Measurements from ENCODE around the gene TRIO.
A peak's percentile ranks its signal among the peaks of the same experiment; 100 is the strongest.

Gene TRIO

DNA sequence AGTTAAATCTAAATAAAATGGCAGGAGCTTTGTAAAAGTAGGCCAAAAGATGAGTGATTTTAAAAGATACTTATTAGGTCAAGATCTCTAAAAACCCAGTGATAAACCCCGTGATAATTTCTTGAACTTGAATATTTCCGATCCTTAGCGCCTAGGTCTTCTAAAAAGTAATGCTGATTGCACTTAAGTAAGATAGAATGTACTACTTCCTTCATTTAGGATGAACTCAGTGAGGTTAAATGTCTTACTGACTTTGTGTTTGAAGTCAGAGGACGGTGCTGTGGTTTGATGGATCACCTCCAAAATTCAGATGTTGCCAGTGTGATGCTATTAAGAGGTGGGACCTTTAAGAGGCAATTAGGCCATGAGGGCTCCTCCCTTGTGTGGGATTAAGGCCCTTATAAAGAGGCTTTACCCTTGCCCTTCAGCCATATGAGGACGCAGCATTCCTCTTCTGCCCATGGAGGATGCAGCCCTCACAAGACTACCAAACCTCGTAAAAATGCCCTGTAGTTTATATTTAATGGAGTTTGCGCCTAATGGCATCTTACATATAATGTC lies 130.1 kb downstream of the TRIO start:
- no peak for DNase-seq

DNA sequence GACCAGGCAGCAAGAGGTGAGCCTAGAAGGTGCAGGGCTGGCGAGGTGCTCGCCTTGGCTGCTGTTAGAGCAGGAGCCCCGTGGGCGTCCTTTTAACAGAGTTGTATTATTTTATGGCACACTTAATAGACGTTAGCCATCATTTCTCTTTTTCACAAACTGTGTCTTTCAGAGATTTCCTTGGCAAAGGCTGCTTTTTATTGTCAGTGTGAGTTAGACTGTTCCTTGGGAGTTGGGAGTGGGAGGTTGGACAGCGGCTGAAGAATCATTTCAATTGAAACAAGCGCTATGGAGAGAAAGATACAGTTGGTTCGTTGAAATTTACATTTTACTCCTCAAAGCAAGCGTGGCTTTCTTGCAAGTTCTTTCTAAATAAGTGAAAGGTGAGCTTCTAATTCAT lies 133.2 kb downstream of the TRIO start:
- DNase-seq, result no peak

DNA sequence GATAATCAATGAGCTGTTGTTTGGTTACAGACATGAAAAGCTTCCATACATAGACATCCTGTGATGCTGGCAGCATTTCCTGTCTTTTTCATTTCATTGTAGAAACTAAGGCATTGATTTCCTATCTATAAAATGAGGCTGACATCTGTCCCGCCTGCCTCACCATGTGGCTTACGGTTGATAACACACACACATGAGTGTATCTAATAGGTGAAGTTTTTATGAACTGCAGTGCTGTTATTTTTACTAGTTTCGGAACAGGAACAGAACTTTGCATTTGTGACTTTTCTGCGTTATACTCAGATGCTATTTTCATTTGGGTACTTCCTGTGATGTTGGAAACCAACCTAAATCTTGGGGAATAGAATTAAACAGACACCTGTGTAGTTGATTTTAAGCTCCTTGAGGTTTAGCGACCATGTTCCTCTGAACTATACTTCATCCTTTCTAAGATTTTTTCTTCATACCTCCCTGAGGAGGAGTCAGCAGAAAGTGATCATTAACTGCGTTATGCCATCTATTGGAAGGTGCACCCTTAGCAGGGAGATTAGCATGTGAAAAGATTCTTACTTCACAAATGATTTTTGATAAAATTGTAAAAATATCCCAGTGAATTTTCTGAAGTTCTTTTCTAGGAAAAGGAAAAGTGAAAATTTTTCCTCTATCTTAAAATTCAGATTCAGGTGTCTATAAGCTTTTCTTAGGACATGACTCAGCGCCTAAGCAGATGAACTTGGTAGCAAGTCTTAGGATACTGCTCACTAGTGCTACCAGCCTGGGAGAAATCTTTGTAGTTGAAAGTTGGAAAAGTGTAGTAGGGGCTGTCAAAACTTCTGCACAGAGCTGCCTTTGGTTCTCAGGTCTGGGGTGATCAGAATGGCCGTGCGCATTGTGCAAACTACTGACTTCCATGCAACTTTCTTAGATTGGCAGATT lies 134.5 kb downstream of the TRIO start:
- DNase-seq, result no peak

DNA sequence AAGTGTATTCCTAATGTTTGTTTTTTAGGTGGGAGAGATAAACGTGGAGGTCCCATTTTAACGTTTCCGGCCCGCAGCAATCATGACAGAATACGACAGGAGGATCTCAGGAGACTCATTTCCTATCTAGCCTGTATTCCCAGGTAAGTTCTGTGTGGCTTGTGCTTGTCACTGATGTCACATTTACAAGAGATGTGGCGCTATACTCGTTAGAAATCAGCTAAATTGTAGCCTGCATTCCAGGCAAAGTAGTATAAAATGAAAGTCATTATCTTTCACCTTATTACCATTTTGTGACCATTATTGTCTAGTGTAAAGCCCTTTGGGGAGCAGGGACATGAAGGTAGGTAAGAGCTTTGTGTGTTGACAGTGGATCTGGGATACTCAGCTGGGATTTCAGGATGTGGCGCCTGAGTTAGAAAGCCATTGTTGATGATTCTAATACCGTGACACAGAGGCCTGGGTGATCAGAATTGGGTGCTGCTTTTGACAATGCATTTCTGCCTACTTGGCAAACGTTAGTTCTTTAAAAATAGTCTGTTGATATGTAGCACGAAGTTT lies 137.2 kb downstream of the TRIO start:
- DNase-seq, result no peak

DNA sequence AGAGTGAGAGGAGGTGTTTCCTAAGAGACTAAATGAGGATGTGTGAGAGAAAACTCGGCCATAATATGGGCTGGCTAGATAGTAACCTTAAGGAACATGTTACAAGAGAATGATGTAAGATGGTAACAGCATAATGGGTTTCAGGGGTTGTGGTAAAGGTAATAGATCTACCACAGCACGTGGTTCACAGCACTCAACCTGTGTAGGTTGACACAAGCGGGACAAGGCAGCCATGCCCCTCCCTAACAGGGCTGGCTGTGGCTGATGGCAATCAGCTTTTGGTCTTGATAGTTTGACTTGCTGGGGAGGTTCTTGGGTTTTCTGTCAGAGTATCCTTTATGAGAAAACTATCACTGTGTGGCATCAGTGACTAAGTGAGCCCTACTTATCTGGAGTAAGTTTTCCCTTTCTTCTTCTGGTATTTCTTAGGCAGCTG lies 138.6 kb downstream of the TRIO start:
- DNase-seq, result no peak

DNA sequence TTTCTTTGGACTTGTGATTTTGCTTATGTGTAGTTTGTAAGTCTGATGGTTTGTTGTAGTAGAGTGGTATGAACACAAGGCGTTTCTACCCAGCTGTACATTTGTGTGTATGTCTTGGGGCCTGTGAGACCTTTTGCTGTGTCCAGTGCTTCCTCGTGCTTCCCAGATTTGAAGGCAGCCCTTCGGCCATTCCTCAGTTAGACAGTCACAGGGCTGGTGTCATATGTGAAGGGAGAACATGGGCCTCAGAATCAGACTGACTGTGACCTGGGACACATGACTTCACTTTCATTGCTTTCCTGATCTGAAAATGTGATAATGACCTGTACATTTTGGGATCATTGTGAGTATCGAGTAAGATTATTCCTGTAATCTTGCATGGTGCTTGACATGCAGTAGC lies 140.0 kb downstream of the TRIO start:
- no peak for DNase-seq

DNA sequence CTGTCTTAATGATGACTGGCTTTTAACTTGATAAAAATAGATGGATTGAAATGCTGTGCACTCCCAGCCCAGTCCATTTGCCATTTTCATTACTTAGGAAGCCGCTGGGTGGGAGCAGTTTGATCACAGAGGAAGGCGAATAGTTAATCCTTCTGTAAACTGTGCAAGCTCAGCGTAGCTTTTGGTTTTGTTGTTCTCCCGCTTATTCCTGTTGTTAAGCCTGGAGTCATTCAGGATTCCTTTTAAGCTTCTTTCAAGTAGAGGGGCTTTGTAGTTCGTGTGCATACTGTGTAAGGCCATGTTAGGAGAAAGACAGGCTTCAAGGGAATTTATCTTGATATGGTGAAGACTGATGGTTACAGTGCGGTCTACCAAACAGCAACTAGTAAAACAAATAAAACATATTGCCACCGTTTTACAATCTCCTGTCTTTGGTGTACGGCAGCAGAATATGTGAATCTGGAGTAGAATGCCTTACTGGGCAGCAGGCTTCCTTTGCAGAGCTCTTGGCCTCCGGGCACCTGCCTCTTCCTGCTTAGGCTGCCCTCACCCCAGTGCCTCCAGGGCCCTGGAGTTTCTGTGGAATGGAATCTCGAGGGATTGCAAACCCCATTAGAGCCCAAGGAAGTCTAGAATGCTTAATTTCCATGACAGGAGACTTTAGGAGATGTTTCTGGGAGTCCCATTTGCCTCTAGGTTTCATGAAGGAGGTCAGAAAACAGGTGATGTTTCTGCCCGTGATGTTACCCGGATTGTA lies 141.4 kb downstream of the TRIO start:
- no peak for DNase-seq

DNA sequence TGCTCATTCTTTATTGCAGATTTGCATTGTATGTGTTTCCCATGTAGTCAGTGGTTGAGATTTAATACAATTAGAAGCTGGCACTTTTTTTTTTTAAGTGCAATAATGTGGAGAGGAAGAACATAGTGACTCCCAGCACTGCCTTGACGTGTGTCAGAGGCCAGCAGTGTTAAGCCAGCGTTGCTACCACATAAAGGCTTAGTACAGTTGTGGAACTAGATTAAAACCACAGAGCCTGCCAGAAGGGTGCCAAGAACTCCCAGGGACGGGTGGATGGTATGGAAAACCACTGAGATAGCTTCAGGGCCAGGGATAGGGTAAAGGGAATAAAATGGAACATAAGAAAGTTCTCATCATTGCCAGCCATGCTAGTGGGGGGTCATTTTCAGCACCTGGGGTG lies 142.9 kb downstream of the TRIO start:
- no peak for DNase-seq

DNA sequence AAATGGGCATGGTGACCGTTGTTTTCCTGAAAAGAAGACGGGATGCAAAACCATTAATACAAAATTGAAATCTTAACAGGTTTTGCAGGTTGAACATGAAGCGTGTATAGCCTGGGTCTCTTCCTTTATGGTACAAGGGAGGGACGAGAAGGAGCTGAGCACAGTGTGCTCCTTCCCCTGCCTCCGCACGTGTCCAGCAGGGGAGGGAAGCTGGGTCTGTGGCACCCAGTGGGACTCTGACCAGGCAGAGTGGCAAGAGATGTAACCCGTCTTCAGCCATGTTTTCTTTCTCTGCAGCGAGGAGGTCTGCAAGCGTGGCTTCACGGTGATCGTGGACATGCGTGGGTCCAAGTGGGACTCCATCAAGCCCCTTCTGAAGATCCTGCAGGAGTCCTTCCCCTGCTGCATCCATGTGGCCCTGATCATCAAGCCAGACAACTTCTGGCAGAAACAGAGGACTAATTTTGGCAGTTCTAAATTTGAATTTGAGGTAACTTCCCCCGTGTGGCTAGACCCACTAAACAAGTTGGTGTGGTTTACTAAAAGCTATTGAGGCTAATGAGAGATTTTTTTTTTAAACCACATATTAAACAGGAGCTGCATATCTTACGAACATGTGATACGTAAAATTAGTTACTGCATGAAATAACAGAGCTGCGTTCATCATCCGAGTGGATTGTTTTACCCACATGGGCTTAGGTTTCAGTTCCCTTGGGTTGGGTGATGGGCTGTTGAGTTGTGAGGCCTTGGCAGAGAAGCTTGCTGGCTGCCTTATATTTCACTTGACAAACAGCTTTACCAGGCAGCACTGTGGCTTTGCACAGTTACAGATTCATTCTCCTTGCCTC lies 143.7 kb downstream of the TRIO start:
- DNase-seq, result peak; percentile 85

DNA sequence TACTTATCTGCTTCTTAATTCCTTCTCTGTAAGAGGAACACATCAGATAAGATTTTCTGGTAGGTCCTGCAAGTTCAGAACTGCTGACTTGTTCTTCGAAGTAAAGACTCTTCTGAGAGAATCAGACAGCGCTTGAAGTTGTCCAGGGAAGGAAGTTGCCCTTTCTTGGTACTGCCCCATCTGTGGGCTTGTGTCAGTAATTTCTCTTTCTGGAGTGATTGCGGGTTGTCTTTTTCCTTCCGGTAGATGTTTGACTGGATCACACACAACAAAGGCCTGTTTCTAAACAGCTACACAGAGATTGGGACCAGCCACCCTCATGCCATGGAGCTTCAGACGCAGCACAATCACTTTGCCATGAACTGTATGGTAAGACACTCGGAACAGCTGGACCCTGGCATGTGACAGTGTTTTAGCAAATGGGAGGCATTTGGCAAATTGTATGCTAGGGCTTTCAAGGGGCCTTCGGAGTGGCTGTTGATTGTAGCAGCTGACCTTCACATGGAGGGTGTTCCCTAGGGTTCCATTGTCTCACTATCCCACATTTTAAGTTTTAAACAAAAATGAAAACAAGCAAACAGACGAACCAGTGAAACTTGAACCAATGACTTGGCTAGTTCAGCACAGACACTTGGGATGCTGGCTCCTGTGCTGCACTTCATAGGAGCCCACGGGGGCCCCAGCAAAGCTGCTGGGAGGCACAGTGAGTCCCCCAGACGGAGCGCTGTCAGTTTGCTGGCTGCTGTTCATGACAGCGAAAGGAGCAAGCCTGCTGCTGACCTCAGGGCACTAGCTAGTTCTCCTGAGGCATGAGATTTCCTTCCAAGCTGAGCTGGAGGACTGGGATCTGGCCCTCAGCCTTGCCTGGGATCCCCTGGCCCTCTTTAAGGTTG lies 149.9 kb downstream of the TRIO start:
- DNase-seq, result no peak

DNA sequence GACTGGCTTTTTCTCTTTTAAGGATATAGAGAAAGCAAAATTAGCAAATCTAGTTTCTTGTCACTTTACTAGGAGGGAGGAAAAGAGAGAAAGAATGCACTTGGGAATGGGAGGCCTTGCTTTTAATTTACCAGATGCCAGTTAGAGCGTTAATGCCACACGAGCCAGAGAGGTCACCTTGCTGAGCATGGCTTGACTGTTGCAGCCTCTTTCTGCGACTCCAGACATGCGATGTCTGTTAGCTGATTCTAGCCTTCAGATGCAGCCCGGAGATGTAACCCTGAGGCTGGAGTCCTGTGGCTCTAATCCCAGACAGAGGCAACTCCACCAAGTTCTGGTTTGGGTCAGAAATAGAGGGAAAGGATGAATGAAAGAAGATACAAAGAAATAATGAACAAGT lies 152.5 kb downstream of the TRIO start:
- no peak for DNase-seq

DNA sequence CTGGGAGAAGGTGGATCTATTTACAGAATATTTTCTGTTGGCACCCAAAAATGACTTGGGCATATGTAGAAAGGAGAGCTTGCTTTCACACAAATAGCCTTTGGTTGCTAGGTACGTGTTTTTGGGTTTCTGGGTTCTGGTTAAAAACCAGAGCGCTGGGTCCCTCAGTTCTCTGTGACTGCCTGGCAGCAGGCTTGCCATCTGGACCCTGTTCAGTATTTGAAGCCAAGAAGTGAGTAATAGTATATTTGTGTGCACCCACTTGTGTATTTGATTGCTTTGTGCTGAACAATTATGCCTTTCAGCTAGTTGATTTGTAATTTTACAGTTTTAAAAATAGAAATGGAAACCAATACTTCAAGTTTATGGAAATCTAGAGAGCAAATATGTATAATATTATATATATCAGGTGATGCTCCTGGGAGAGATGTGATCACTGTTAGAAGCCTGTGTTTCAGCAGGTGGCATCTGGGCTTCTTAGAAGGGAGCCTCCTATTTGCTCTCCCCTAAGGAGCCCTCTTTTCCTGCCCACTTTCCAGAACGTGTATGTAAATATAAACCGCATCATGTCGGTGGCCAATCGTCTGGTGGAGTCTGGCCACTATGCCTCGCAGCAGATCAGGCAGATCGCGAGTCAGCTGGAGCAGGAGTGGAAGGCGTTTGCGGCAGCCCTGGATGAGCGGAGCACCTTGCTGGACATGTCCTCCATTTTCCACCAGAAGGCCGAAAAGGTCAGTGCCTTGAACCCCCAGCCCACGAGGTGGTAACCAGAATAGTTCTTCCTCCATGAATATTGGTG lies 153.6 kb downstream of the TRIO start:
- peak; percentile 77 for DNase-seq

DNA sequence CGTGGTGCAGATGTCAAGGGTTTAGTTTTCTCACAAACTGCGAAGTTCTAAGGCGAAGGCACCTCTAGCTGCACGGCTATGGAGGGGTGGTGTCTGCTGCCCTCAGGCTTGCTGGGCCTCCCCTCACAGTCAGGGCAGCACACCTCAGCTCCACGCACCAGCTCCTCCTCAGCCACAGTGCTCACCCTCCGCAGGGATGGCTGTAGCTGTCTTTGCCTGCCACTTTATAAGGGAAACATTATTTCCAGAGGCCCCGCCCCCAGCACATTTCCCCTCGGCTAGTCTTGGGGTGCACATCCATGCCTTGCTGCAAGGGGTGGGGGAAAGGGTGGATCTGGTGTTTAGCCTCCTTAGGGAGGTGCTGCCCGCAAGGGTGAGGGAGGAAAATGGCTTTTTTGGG lies 154.6 kb downstream of the TRIO start:
- no peak for DNase-seq

DNA sequence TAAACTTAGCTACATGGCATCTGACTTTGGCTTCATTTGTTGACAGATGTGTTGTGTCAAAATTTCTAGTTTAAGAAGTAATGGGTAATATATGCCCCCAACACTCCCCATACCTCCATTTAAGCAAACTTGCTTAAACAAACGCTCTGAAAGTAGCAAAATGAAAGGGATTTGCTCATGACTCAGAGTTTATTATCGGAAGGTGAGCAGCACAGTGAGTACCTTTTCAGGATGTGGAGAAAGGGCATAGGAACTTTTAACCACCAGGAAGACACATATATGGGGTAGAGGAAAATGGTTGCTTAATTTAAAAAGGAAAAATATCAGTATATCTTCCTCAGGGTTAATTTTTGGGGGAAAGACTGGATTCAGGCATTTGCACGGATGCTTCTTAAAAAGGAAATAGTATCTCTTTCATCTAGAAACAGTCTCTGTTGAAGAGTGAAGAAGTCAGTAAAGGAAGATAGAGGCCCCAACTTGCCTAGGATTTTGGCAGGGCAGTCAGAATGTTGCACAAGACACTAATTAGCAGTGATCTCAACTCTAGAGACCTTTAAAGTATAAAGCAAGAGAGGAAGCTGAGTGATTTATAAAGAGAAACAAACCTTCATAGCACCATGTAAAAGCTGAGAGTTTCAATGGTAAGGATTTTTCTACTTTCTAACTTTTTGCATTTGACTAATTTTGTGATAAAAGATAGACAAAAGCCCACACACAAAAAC lies 155.1 kb downstream of the TRIO start:
- DNase-seq, result no peak

DNA sequence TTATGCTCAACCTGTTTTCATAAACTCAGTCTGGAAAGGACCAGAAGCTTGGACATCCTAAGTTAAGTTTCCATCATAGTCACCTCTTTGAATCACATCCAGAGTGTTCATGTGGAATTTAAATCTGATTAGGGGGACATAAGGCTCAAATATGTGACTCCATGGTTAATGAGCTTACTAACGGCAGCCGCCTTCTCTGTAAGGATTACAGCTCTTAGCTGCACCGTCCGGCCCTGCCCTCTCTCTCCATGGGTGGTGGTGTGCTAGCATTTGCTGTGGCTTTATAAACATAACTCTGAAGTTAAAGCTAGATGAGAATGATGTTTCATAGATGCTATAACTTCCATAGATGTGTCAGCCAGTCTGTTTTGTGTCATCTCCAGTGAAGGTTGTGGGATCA lies 156.5 kb downstream of the TRIO start:
- DNase-seq, result no peak

DNA sequence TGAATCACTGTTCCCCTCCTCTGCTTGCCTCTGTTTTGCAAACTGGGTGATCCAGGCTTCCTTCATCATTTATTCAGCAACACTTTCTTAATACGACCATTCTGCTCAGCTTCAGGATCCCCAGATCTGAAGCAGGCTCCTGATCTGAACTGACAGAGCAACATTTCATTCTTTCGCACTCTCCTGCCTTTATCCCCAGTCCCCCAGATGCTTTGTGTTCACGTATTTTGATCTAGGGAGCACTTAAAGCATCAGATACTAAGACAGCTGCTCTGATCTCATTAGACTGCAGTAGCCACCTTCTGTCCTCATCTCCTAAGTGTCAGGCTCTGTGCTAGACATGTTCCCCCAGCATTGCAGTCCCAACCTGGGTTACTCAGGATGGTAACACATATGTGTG lies 158.0 kb downstream of the TRIO start:
- DNase-seq, result no peak

DNA sequence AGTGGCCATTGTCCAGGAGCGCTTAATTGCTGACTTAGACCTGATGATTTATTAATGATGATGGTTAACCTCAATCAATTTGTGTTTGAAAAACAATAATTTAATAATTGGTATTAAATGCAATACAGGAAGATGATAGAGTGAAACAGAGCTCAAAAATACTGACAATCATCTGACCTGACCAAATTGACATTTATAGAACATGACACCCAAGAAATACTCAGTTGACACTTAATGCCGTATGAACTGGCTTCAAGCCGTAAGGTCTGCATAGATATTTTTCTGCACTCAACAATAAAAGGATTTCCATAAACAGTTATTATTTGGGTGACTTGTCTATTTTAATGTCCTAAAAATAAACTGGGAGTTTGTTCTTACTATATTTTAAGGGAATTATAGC lies 159.2 kb downstream of the TRIO start:
- DNase-seq, result no peak

DNA sequence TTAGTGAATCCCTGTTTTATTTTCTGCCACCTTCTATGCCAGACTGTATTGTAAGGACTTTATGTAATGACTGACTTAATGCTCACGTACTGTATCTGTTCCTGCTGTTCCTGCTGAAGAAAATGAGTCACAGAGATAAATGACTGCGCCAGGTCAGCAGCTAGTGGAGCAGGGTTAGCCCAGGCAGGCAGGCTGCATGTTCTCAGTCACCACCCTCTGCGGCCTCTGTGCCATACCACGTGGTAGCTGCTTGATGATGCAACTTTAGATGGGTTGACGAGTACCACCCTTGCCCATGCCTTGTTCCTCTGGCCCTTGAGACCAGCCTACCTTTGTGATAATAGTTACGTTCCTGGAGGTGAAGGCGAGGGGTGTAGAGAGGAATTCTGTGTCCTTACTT lies 161.9 kb downstream of the TRIO start:
- no peak for DNase-seq

DNA sequence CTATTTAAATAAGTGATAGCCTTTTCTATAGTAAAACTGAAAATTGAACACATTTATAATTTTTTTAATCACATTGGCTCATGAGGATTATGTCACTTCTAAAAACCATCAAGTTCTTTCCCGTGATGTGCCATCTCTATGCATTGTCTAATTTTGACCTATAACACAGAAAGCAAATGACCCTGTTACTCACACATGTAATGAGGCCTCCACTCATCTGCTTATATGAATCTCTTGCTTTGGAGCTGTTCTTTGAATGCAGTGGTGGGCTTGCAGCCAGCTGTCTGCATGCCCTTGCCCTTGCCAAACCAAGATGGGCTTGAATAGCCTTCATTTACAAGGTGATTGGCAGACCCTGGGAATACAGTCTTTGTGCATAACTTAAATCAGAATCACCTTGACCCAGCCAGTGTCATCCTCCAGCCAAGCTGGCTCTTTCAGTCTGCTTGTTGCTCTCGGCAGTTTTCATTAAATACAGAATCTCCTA lies 163.2 kb downstream of the TRIO start:
- DNase-seq, result no peak

Measured in NCI-H2171 (cell line).